Pancreas (tissue), 10 donors: ENCODE measurements around the gene FGF12. TPM values are rescaled to one million over a fixed set of nuclear protein-coding genes. Genes with fewer than 3 reads are reported as not detected.
"Not testable (repeated sequence)": the region's sequence is repeated elsewhere in the genome, so short reads cannot be mapped to it uniquely, and the experiment has no call there.

Experiments
- ATAC-seq, 4 donors: fragments of 200-7000 bp; cut with Tn5 transposase; one replicate each; pipeline versions ENCODE4 v1.8.0 to v1.9.1; 2020; ENCODE audit warnings: mild to moderate bottlenecking in 4 of 4, moderate library complexity in 4 of 4
- DNase-seq, 6 donors: peaks; one replicate each; pipeline ENCODE4 v3.0.0-alpha.2; 2020
- FAIRE-seq: peaks from 2 replicates; lab custom pipeline; 2012; peaks lifted over from hg19 to GRCh38; lab: Jason Lieb, UNC
- H3K27ac ChIP-seq, 4 donors: fragments of 200-600 bp; sonication (generic); 1 replicate in 3 of 4; 2 replicates in 1 of 4; pipeline versions ENCODE4 v1.5.0 to v1.8.0; 2020
- H3K27me3 ChIP-seq, 4 donors: fragments of 200-600 bp; one replicate each; pipeline ENCODE4 v1.8.0; 2021
- H3K36me3 ChIP-seq, 3 donors: fragments of 200-600 bp; sonication (generic) in 1 of 3; one replicate each; pipeline versions ENCODE4 v1.5.0 to v1.8.0; 2020 to 2021
- H3K4me1 ChIP-seq, 3 donors: fragments of 200-600 bp; one replicate each; pipeline ENCODE4 v1.8.0; 2021
- H3K4me3 ChIP-seq, 4 donors: fragments of 200-600 bp; sonication (generic) in 2 of 4; one replicate each; pipeline versions ENCODE4 v1.5.0 to v1.8.0; 2020 to 2021
- H3K9me3 ChIP-seq, 4 donors: fragments of 200-600 bp; one replicate each; pipeline ENCODE4 v1.8.0; 2021
- WGBS, 2 donors: extraction: QIAGEN DNeasy Blood & Tissue Kit; methylation state at CpG; one replicate each; pipeline ENCODE4 v1.1.7; 2013; 5-methylcytosine and 5-hydroxymethylcytosine counted together
- intact Hi-C, 3 donors: fragments of 100-400 bp; cut with DNase I; formaldehyde crosslinking; loops; one replicate each; pipeline versions ENCODE4 v1.11.1 to v1.14.2; 2022
- polyA plus RNA-seq, 2 donors: library from polyadenylated mRNA; stranded (reverse); fragments of 200-250 nt; gene quantifications; one replicate each; pipeline ENCODE4 v1.2.3, GENCODE V29; 2013
- total RNA-seq, 6 donors: library from RNA; stranded (reverse); fragmentation: NEBNext Ultra II Directional in 4 of 6; extraction: Animal tissue kit (Norgen Biotek cat#: 25700) in 4 of 6; gene quantifications; one replicate each; pipeline versions ENCODE4 v1.2.1 to v1.2.4, GENCODE V29; 2021 to 2023
- TF ChIP-seq, protein P1 (sequence below), 4 donors: fragments of 200-600 bp; sonication (generic) in 3 of 4; IDR thresholded peaks; one replicate each; pipeline versions ENCODE4 v1.5.0 to v1.8.0; 2021; ENCODE audit warnings: antibody characterized with exemption in 4 of 4
- donor health status: healthy with polysubstance abuse.
- donor health status: DM: no; HTN: no; CAD: no; lungs with moderate emphysema.
- donor health status: DM: no; HTN: no; CAD: no.
- donor health status: control.
- donor health status: control.
- donor health status: Bipolar disorder and iron deficiency.
- donor health status: DM: yes; HTN: yes; CAD: no.
- donor health status: DM: no; HTN: no; CAD: no.
- donor health status: DM: no; HTN: no; CAD: no.
- donor health status: DM: yes; HTN: yes; CAD: no.

Gene FGF12
- total RNA-seq (1 to 10 TPM; 4.4 to 8.6 (median 7.0) TPM), polyA plus RNA-seq (1 to 10 TPM; 3.6 to 6.0 TPM)

DNA sequence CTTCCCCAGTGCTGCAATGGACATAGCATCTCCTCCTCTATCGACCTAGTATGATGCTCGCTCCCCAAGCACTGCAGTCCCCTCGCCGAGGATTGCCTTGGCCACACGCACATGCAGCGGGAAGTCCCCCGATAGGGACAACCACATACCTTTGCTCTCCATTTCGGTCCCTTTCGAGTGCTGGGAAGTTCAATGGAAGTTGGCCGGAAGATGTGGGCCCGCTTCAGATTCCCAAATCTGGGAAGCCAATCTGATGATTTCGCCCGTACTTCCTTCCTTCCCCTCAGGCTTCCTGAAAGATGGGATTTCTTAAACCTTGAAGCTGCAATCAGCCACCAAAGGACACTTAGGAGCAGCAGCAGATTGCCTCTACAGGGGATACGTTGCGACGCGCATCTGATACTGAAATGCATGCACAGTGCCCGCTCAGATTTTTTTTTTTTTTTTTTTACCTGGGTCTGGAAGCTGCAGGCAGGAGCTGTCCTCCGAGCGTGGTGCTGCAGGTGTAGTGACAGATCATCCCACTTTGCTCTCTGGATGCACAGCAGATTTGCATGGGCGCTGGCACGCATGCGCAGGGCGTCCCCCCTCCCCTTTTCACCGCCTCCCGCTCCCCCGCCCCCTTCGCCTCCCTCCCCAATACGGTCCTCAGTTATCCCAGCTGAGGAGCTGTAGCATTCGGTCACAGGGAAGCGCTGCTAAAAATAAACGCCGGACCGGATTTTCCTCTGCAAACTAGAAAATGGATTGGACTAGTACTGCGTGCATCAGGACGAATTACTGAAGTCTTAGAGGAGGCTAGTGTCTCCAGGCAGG is at the start of gene FGF12:
FGF12 (minus strand) TSS at position 510 of the 816 bp plus-strand sequence.
- no peaks in the 10 kb centered on the region for H3K36me3 ChIP-seq
- WGBS, 2 donors, result 2 to 3% methylated on average over 36 of the region's 36 CpGs
- intact Hi-C loops, result no loop called here
- peaks cover 0 to 4% (median 0%) of the 10 kb centered on the region in 3 donors for H3K4me1 ChIP-seq
- TF ChIP-seq, protein P1, sequence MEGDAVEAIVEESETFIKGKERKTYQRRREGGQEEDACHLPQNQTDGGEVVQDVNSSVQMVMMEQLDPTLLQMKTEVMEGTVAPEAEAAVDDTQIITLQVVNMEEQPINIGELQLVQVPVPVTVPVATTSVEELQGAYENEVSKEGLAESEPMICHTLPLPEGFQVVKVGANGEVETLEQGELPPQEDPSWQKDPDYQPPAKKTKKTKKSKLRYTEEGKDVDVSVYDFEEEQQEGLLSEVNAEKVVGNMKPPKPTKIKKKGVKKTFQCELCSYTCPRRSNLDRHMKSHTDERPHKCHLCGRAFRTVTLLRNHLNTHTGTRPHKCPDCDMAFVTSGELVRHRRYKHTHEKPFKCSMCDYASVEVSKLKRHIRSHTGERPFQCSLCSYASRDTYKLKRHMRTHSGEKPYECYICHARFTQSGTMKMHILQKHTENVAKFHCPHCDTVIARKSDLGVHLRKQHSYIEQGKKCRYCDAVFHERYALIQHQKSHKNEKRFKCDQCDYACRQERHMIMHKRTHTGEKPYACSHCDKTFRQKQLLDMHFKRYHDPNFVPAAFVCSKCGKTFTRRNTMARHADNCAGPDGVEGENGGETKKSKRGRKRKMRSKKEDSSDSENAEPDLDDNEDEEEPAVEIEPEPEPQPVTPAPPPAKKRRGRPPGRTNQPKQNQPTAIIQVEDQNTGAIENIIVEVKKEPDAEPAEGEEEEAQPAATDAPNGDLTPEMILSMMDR (IDR thresholded peaks at IDR 0.05), result no peak
- H3K4me3 ChIP-seq, result no peak within 1 kb of the TSS
- DNase-seq (peak; percentile 38 to 79 (median 56)), FAIRE-seq (no peak), ATAC-seq (peak; percentile 71 to 96 (median 92))
- H3K27me3 ChIP-seq, result peaks cover 0 to 27% (median 5%) of the 10 kb centered on the region in 4 donors
- no peaks in the 10 kb centered on the region for H3K9me3 ChIP-seq
- no peak within 1 kb of the TSS for H3K27ac ChIP-seq

GRCh38 chr3:192774341-192774740 is 47.0 kb upstream of the FGF12 start:
- 60 to 71% methylated on average over 4 of the region's 4 CpGs for WGBS, 2 donors
- H3K36me3 ChIP-seq, H3K9me3 ChIP-seq, DNase-seq, H3K27ac ChIP-seq, H3K4me3 ChIP-seq, H3K27me3 ChIP-seq, intact Hi-C loops, ATAC-seq, H3K4me1 ChIP-seq, FAIRE-seq: not testable (repeated sequence)

GRCh38 chr3:192772240-192772894 is 45.0 kb upstream of the FGF12 start:
- Histone ChIP-seq H3K27ac (no peak overlapping the region), H3K9me3 (no peaks in the 10 kb centered on the region), H3K27me3 (peaks cover 0 to 7% (median 0%) of the 10 kb centered on the region in 4 donors), H3K4me1 (no peaks in the 10 kb centered on the region), H3K36me3 (no peaks in the 10 kb centered on the region), H3K4me3 (no peak overlapping the region)
- ATAC-seq (peak in 3 of 4 donors; percentile 49 to 78 (median 53)), DNase-seq (no peak), FAIRE-seq (no peak)
- 28 to 30% methylated on average over 5 of the region's 5 CpGs for WGBS, 2 donors
- intact Hi-C loops, result no loop called here
- TF ChIP-seq, protein P1 (IDR thresholded peaks at IDR 0.05), result no peak

DNA sequence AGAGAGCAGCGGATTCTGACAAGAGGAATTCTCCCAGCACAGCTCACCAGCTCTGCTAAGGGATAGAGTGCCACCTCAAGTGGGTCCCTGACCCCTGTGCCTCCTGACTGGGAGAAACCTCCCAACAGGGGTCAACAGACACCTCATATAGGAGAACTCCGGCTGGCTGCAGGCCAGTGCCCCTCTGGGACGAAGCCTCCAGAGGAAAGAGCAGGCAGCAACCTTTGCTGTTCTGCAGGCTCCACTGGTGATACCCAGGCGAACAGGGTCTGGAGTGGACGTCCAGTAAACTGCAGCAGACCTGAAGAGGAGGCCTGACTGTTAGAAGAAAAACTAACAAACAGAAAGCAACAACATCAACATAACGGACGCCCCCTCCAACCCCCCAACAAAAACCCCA is 31.3 kb upstream of the FGF12 start:
- H3K36me3 ChIP-seq, result no peaks in the 10 kb centered on the region
- no peak for FAIRE-seq
- H3K9me3 ChIP-seq, result no peaks in the 10 kb centered on the region
- no peaks in the 10 kb centered on the region for H3K27me3 ChIP-seq
- TF ChIP-seq, protein P1 (IDR thresholded peaks at IDR 0.05), result no peak
- WGBS, 2 donors, result 52 to 65% methylated on average over 7 of the region's 7 CpGs
- H3K27ac ChIP-seq, result no peak overlapping the region
- ATAC-seq, result no peak
- DNase-seq, result peak in 1 of 6 donors; percentile 24
- no peaks in the 10 kb centered on the region for H3K4me1 ChIP-seq
- no peak overlapping the region for H3K4me3 ChIP-seq
- intact Hi-C loops, result no loop called here

DNA sequence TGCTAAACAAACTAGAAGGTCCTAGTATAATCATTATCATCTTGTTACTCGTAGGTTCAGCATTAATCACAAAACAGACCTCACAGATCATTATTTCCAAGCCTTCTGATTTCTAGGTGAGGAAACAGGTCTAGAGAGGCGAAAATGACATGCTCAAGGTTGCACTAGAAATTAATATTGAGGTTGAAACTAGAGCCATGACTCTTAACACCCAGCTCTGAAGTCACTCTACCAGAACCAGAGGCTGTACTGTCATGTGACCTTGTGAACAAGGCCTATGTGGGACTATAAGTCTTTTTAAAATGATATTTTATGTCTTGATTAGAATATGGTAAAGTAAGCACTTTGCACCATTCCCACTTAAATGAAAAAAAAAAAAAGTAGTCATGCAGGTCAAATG is 23.8 kb upstream of the FGF12 start:
- ATAC-seq, result no peak

More for the DNA sequence above, 23.8 kb upstream of the FGF12 start:
- Histone ChIP-seq H3K4me1 (no peaks in the 10 kb centered on the region), H3K27me3 (no peaks in the 10 kb centered on the region), H3K36me3 (no peaks in the 10 kb centered on the region), H3K9me3 (no peaks in the 10 kb centered on the region), H3K4me3 (no peak overlapping the region), H3K27ac (no peak overlapping the region)
- intact Hi-C loops, result no loop called here
- TF ChIP-seq, protein P1 (IDR thresholded peaks at IDR 0.05), result no peak
- FAIRE-seq (no peak), DNase-seq (no peak)
- 24 to 48% methylated on average over 2 of the region's 2 CpGs for WGBS, 2 donors
